AG09319 (cell line): ENCODE results near the gene ST6GALNAC2.

ENCODE experiments used
- DNase-seq: peaks from one replicate; pipeline ENCODE4 v3.0.0-alpha.2; 2010; ENCODE audit warnings: low read depth; ENCODE audit errors: extremely low read depth
- TF ChIP-seq, protein P1 (sequence below): IDR thresholded peaks from 2 replicates; pipeline ENCODE4 v1.5.1; 2011; ENCODE audit warnings: low read depth, mild to moderate bottlenecking, inconsistent platforms, low read length, moderate library complexity

Gene ST6GALNAC2

DNA sequence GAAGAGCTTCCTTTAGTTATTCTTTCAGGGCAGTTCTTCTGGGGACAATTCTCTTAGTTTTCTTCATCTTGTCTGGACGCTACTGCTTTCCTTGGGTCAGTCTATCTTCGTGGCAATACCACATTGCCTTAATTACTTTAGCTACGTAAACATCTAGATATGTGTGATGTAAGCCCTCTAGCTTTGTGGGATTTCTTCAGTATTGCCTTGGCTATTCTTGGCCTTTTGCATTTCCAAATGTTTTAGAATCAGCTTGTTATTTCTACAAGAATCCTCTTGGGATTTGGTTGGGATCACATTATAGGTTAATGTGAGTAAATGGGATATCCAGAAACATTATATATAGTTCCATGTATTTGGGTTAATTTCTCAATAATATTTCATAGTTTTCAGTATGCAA lies 9.0 kb upstream of the ST6GALNAC2 start:
- TF ChIP-seq, protein P1, sequence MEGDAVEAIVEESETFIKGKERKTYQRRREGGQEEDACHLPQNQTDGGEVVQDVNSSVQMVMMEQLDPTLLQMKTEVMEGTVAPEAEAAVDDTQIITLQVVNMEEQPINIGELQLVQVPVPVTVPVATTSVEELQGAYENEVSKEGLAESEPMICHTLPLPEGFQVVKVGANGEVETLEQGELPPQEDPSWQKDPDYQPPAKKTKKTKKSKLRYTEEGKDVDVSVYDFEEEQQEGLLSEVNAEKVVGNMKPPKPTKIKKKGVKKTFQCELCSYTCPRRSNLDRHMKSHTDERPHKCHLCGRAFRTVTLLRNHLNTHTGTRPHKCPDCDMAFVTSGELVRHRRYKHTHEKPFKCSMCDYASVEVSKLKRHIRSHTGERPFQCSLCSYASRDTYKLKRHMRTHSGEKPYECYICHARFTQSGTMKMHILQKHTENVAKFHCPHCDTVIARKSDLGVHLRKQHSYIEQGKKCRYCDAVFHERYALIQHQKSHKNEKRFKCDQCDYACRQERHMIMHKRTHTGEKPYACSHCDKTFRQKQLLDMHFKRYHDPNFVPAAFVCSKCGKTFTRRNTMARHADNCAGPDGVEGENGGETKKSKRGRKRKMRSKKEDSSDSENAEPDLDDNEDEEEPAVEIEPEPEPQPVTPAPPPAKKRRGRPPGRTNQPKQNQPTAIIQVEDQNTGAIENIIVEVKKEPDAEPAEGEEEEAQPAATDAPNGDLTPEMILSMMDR, result no peak

DNA sequence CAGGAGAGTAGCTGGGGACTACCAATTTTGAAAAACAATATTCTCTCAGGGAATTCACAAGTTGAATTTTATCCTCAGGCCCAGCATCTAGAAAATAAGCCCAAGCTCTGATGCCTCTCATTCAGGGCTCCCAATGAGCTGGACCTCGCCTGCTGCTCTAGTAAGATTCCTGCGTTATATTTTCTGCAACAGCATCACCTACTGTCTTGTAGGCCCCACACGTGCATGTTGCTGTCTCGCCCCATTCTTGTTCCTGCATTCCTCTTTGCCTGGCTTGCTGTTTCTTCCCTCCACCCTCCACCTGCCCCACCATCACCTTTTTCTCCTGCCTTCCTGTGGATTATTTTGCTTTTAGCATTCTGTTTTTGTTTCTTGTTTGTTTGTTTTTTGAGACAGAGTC lies 8.3 kb upstream of the ST6GALNAC2 start:
- TF ChIP-seq, protein P1, result no peak
- no peak for DNase-seq

More for the DNA sequence above, 9.0 kb upstream of the ST6GALNAC2 start:
- no peak for DNase-seq

DNA sequence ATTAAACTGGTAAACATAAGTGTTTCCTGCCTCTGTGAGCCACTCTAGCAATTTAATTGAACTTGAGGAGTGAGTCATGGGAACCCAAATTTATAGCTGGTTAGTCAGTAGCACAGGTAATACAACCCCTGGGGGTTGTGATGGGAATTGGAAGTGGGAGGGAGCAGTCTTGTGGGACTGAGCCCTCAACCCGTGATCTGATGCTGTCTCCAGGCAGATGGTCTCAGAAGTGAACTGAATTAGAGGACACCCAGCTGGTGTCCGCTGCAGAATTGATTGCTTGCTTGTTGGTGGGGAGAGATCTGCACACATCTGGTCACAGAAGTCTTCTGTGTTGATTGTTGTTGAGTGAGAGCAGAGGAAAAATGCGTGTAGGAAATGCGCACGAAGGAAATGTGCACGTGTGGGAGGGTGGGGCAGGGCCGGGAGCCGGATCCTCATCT lies 7.7 kb upstream of the ST6GALNAC2 start:
- TF ChIP-seq, protein P1, result no peak
- DNase-seq, result no peak

DNA sequence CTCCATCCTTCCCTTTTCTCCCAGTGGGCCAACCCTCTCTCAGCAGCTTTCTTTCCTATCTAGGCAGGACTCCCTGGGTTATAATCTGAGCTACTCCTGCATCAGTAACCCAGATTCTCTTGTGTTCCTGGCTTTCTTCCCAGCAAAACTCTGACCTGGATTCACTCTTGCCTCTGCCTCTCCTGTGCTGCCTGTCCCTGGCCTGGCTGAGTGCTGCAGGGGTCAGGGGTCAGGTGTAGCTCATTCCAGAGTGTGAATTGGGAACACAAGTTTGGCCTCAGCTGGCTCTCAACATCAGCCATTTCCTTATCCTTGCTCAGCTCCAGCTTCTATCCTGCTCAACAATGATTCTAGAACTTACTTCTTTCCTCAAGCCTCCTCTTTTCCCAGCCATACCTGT lies 2.5 kb upstream of the ST6GALNAC2 start:
- TF ChIP-seq, protein P1, result no peak
- DNase-seq, result no peak

DNA sequence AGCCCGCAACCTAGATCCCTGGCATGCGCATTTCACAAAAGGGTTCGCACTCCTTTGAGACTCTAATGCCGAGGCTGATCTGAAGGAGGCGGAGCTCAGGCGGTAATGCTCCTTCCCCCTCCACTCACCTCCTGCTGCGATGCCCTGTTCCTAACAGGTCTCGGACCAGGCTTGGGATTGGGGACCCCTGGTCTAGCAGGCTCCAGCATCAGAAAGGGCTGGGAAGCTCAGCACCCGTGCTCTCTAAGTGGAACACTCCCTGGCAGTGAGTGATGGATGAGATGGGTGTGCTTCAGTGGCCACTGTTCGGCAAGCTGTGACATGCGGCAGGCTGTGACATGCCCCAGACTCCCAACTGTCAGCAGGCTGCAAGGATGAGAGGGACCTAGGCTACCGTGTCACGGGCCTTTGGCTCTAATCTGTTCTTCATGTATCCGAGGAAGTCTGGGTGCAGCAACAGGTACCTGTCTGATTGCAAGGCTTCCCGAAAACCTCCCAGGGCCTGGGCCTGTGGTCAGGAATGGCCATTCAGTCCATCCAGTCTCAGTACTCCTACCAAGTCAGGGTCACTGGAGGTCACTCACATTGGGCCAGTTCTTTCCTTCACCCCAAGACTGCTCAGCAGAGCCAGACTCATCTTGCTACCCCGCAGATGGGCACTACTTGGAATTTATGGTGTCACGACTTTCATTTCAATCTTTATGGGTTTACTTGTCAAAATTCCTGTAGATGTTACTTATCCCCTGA lies 1.3 kb upstream of the ST6GALNAC2 start:
- no peak for DNase-seq
- TF ChIP-seq, protein P1, result no peak

DNA sequence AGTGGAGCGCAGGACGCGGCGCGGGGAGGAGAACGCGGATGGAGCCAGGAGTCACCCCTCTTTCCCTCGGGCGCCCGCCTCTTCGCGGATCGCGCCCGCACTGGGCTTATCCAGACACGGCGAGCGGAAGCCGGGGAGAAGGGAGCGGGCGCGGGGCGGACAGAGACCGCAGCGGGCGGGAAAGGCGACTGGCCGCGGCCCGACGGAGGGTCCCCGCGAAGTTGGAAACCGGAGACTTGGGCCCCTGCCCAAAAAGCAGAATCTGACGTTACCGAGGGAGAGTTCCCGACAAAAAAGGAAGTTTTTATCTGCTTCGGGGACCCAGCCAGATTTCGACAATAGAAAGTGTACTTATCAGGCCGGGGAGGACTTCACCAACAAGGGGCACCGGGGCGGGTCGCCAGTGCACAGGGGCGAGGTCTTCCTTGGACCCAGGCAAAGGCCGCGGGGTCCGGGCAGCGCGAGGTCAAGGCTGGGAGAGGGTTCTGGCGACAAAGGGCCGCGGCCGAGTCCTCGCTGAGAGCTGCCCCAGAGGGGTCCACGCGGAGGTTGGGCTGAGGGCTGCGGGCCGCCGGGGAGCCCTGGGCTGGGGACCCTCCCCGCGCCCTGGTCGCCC lies 519 bp downstream of the ST6GALNAC2 start:
- TF ChIP-seq, protein P1, result no peak
- no peak for DNase-seq

DNA sequence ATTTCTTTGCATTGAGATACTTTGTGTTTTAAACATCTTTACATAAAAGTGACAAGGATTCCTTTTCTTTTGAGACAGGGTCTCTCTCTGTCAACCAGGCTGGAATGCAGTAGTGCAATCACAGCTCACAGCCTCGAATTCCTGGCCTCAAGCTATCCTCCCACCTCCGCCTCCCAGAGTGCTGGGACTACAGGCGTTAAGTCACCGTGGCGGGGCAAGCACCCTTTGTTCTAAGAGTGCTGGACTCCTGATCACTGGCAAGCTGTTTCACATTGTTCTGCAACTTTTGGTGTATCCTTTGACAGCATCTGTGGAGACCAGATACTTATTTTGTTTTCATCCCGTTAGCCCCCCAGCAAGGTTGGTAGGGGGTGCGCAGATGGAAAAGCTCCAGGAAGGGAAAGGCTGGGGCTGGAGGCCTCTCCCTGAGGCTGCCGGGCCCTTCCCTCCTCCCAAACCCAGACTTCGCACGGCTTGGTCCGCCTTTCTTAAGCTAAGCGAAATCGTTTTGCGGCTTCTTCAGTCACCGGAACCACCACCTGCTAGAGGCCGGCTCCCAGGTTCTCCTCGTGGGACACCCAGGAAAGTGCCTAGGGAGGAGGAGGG lies 1.1 kb downstream of the ST6GALNAC2 start:
- TF ChIP-seq, protein P1, result no peak
- no peak for DNase-seq
